Right lobe of liver (tissue), 4 donors: Measurements from ENCODE around the gene NAT10.

Source experiments
- CTCF ChIP-seq, 4 donors: fragments of 200-600 bp in 3 of 4; fragments of 450-650 bp in 1 of 4; IDR thresholded peaks; one replicate each; pipeline versions ENCODE4 v1.5.1 to v1.8.0; 2016 to 2022; ENCODE audit warnings: antibody characterized with exemption in 4 of 4, mild to moderate bottlenecking in 2 of 4
- POLR2A ChIP-seq: fragments of 450-650 bp; IDR thresholded peaks from one replicate; pipeline ENCODE4 v1.6.1; 2017; ENCODE audit warnings: antibody characterized with exemption, mild to moderate bottlenecking
- donor health status: DM: no; HTN: no; CAD: no.
- donor health status: DM: no; HTN: no; CAD: no.
- donor health status: DM: no; HTN: yes; CAD: no.

- TF ChIP-seq CTCF (IDR thresholded peaks at IDR 0.05): no peak
- no peak for TF ChIP-seq POLR2A
These were observed 71.4 kb downstream of the NAT10 start for GRCh38 chr11:34176751-34177209.
